SK-N-MC (cell line): ENCODE measurements around the gene MNAT1.
A peak's percentile ranks its signal among the peaks of the same experiment; 100 is the strongest.

Experiments used
- EZH2 ChIP-seq: fragments of 200-600 bp; sonication (generic); IDR thresholded peaks from one replicate; pipeline ENCODE4 v1.6.1; 2017; ENCODE audit warnings: antibody characterized with exemption
- POLR2AphosphoS5 ChIP-seq: IDR thresholded peaks from 2 replicates; pipeline ENCODE4 v1.6.1; 2012; ENCODE audit warnings: mild to moderate bottlenecking, low read depth, low read length, borderline replicate concordance

GRCh38 chr14:60862283-60862682 lies 127.7 kb downstream of the MNAT1 start:
- TF ChIP-seq POLR2AphosphoS5 (peak; percentile 47; the same call in 1 of the 2 replicates), EZH2 (no peak)
